Measurements from ENCODE around the gene AP5Z1.

DNA sequence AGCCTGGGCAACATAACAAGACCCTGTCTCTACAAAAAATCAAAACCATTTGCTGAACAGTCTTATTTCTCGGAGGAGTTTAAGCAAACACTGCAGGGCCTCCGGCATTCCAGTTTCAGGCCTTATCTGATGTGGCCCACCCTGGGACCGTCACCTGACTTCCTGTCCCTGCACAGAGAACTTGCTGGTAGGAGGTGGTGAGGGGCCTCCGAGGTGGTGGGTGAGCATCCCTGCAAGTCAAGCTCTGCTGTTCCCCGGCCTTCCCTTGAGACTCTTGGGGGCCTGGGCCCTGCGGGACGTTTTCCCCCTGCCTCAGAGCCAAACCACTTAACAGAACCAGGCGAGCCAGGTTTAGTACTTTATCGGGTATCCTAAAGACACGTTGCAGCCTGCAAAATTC is 44.5 kb upstream of the AP5Z1 start:
- no peak for TF ChIP-seq POLR2A (IDR thresholded peaks at IDR 0.05)
- TF ChIP-seq, protein P1, sequence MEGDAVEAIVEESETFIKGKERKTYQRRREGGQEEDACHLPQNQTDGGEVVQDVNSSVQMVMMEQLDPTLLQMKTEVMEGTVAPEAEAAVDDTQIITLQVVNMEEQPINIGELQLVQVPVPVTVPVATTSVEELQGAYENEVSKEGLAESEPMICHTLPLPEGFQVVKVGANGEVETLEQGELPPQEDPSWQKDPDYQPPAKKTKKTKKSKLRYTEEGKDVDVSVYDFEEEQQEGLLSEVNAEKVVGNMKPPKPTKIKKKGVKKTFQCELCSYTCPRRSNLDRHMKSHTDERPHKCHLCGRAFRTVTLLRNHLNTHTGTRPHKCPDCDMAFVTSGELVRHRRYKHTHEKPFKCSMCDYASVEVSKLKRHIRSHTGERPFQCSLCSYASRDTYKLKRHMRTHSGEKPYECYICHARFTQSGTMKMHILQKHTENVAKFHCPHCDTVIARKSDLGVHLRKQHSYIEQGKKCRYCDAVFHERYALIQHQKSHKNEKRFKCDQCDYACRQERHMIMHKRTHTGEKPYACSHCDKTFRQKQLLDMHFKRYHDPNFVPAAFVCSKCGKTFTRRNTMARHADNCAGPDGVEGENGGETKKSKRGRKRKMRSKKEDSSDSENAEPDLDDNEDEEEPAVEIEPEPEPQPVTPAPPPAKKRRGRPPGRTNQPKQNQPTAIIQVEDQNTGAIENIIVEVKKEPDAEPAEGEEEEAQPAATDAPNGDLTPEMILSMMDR (IDR thresholded peaks at IDR 0.05): no peak
